Stimulated activated CD8-positive, alpha-beta memory T cell treated with anti-CD3 and anti-CD28 coated beads, Interleukin-15, amount 100 ng/mL, for 24 hours (primary cell): ENCODE data around the gene CDYL2.
"Not testable (repeated sequence)": the region's sequence is repeated elsewhere in the genome, so short reads cannot be mapped to it uniquely, and the experiment has no call there.

Source experiments
- DNase-seq: peaks from one replicate; pipeline ENCODE4 v3.0.0-alpha.2; 2020; ENCODE audit warnings: low read depth

The CDYL2 gene

GRCh38 chr16:80804526-80805383, at the start of gene CDYL2:
TSS of gene CDYL2 (minus strand) at chr16:80804598. CDS start at chr16:80804173, 425 bp downstream.
- DNase-seq, result peak; percentile 8

- no peak for DNase-seq
These were observed 48.0 kb upstream of the CDYL2 start for GRCh38 chr16:80852261-80852872.

GRCh38 chr16:80851831-80852230, 47.4 kb upstream of the CDYL2 start:
- no peak for DNase-seq

GRCh38 chr16:80850757-80851156, 46.4 kb upstream of the CDYL2 start:
- DNase-seq, result no peak

- DNase-seq, result no peak
These were observed 44.5 kb upstream of the CDYL2 start for GRCh38 chr16:80848862-80849261.

- no peak for DNase-seq
These were observed 42.3 kb upstream of the CDYL2 start for GRCh38 chr16:80846680-80847079.

GRCh38 chr16:80846275-80846674, 41.9 kb upstream of the CDYL2 start:
- no peak for DNase-seq

GRCh38 chr16:80844395-80844794, 40.0 kb upstream of the CDYL2 start:
- no peak for DNase-seq

- no peak for DNase-seq
These were observed 36.8 kb upstream of the CDYL2 start for GRCh38 chr16:80841231-80841630.

GRCh38 chr16:80837533-80838147, 33.2 kb upstream of the CDYL2 start:
- no peak for DNase-seq

GRCh38 chr16:80836846-80837245, 32.4 kb upstream of the CDYL2 start:
- no peak for DNase-seq

GRCh38 chr16:80836202-80836601, 31.8 kb upstream of the CDYL2 start:
- no peak for DNase-seq

- DNase-seq, result no peak
These were observed 26.6 kb upstream of the CDYL2 start for GRCh38 chr16:80831039-80831438.

- DNase-seq, result no peak
These were observed 24.1 kb upstream of the CDYL2 start for GRCh38 chr16:80828495-80828894.

GRCh38 chr16:80827007-80827406, 22.6 kb upstream of the CDYL2 start:
- DNase-seq, result no peak

GRCh38 chr16:80825365-80825758, 21.0 kb upstream of the CDYL2 start:
- DNase-seq, result no peak

GRCh38 chr16:80824623-80825364, 20.4 kb upstream of the CDYL2 start:
- DNase-seq, result no peak

GRCh38 chr16:80819988-80820387, 15.6 kb upstream of the CDYL2 start:
- no peak for DNase-seq

- DNase-seq, result no peak
These were observed 12.0 kb upstream of the CDYL2 start for GRCh38 chr16:80816356-80816755.

GRCh38 chr16:80815278-80815677, 10.9 kb upstream of the CDYL2 start:
- DNase-seq, result not testable (repeated sequence)

- DNase-seq, result no peak
These were observed 8.2 kb upstream of the CDYL2 start for GRCh38 chr16:80812593-80812992.

- DNase-seq, result no peak
These were observed 5.0 kb upstream of the CDYL2 start for GRCh38 chr16:80809366-80809765.
